ENCODE data around the gene TRAP1.

TRAP1 gene

GRCh38 chr16:3674513-3675295 is 42.6 kb downstream of the TRAP1 start:
- H3K4me3 ChIP-seq (ENCODE audit: low read length) = no peak overlapping the region
- TF ChIP-seq CTCF (conservative IDR thresholded peaks at IDR 0.05; ENCODE audit: low read depth, low read length) = no peak
- no peak for DNase-seq (ENCODE audit: low read depth)

GRCh38 chr16:3673676-3674377 is 43.5 kb downstream of the TRAP1 start:
- TF ChIP-seq CTCF (conservative IDR thresholded peaks at IDR 0.05; ENCODE audit: low read depth, low read length) = no peak
- H3K4me3 ChIP-seq (ENCODE audit: low read length) = no peak overlapping the region
- no peak for DNase-seq (ENCODE audit: low read depth)

GRCh38 chr16:3673201-3673600 is 44.1 kb downstream of the TRAP1 start:
- DNase-seq (ENCODE audit: low read depth) = no peak
- no peak overlapping the region for H3K4me3 ChIP-seq (ENCODE audit: low read length)
- TF ChIP-seq CTCF (conservative IDR thresholded peaks at IDR 0.05; ENCODE audit: low read depth, low read length) = no peak

GRCh38 chr16:3672571-3673041 is 44.7 kb downstream of the TRAP1 start:
- H3K4me3 ChIP-seq (ENCODE audit: low read length) = no peak overlapping the region
- TF ChIP-seq CTCF (conservative IDR thresholded peaks at IDR 0.05; ENCODE audit: low read depth, low read length) = no peak
- no peak for DNase-seq (ENCODE audit: low read depth)

GRCh38 chr16:3671424-3671823 is 45.9 kb downstream of the TRAP1 start:
- no peak for DNase-seq (ENCODE audit: low read depth)
- H3K4me3 ChIP-seq (ENCODE audit: low read length) = no peak overlapping the region
- TF ChIP-seq CTCF (conservative IDR thresholded peaks at IDR 0.05; ENCODE audit: low read depth, low read length) = no peak

GRCh38 chr16:3670711-3671110 is 46.6 kb downstream of the TRAP1 start:
- no peak overlapping the region for H3K4me3 ChIP-seq (ENCODE audit: low read length)
- TF ChIP-seq CTCF (conservative IDR thresholded peaks at IDR 0.05; ENCODE audit: low read depth, low read length) = no peak
- no peak for DNase-seq (ENCODE audit: low read depth)

- H3K4me3 ChIP-seq (ENCODE audit: low read length) = no peak overlapping the region
- DNase-seq (ENCODE audit: low read depth) = no peak
- TF ChIP-seq CTCF (conservative IDR thresholded peaks at IDR 0.05; ENCODE audit: low read depth, low read length) = no peak
These were observed 48.2 kb downstream of the TRAP1 start for GRCh38 chr16:3669082-3669481.

Measured in retinal pigment epithelial cell (primary cell).